CD14-positive monocyte (primary cell): ENCODE results near the gene MTHFSD. TPM values are rescaled to one million over a fixed set of nuclear protein-coding genes. Genes with fewer than 3 reads are reported as not detected.

ENCODE experiments used
- DNase-seq, 3 donors: peaks; one replicate each; pipeline ENCODE4 v3.0.0-alpha.2; 2011 to 2022
- H2AFZ ChIP-seq: 2 replicates; pipeline ENCODE4 v1.6.0; 2012; ENCODE audit warnings: mild to moderate bottlenecking, low read depth, low read length, inconsistent platforms; ENCODE audit not compliant: insufficient read depth, poor library complexity, severe bottlenecking
- H3K27ac ChIP-seq, 2 donors: 1 replicate in 1 of 2; 2 replicates in 1 of 2; pipeline ENCODE4 v1.5.1; 2012 to 2013; ENCODE audit warnings: low read length in 2 of 2, control low read depth in 1 of 2, inconsistent platforms in 1 of 2, low read depth in 1 of 2, mild to moderate bottlenecking in 1 of 2
- H3K27me3 ChIP-seq, 2 donors: one replicate each; pipeline versions ENCODE4 v1.6.0 to v1.6.1; 2011 to 2013; ENCODE audit warnings: low read length in 2 of 2; ENCODE audit not compliant: control insufficient read depth in 2 of 2, insufficient read depth in 2 of 2
- H3K36me3 ChIP-seq, 2 donors: replicated peaks in 1 of 2; 1 replicate in 1 of 2; 2 replicates in 1 of 2; pipeline versions ENCODE4 v1.5.1 to v1.6.1; 2012 to 2013; ENCODE audit warnings: low read length in 2 of 2, control low read depth in 1 of 2, inconsistent platforms in 1 of 2, mild to moderate bottlenecking in 1 of 2; ENCODE audit not compliant: insufficient read depth in 2 of 2, control insufficient read depth in 1 of 2
- H3K4me1 ChIP-seq, 2 donors: 1 replicate in 1 of 2; 2 replicates in 1 of 2; pipeline versions ENCODE4 v1.5.1 to v1.6.1; 2012 to 2013; ENCODE audit warnings: low read length in 2 of 2, control low read depth in 1 of 2, inconsistent platforms in 1 of 2, mild to moderate bottlenecking in 1 of 2, moderate library complexity in 1 of 2; ENCODE audit not compliant: insufficient read depth in 2 of 2, control insufficient read depth in 1 of 2
- H3K4me2 ChIP-seq: replicated peaks from 2 replicates; pipeline ENCODE3; 2012; ENCODE audit warnings: low read length, moderate library complexity, mild to moderate bottlenecking; ENCODE audit not compliant: poor library complexity, severe bottlenecking; ENCODE audit errors: extremely low read depth
- H3K4me3 ChIP-seq, 3 experiments: fragments of 200-600 bp in 1 of 3; sonication (generic) in 1 of 3; replicated peaks in 1 of 3; 1 replicate in 2 of 3; 2 replicates in 1 of 3; pipeline ENCODE4 v1.5.1; 2011 to 2013; ENCODE audit warnings: low read length in 3 of 3, mild to moderate bottlenecking in 3 of 3, control low read depth in 2 of 3, low read depth in 2 of 3, inconsistent platforms in 1 of 3, moderate library complexity in 1 of 3
- H3K79me2 ChIP-seq: 2 replicates; pipeline ENCODE4 v1.6.0; 2012; ENCODE audit warnings: mild to moderate bottlenecking, control low read depth, inconsistent platforms, low read length, moderate library complexity; ENCODE audit not compliant: insufficient read depth
- H3K9ac ChIP-seq: 2 replicates; pipeline ENCODE4 v1.6.0; 2017; ENCODE audit warnings: low read length, mild to moderate bottlenecking; ENCODE audit not compliant: insufficient read depth, poor library complexity, severe bottlenecking
- H3K9me3 ChIP-seq, 2 donors: replicated peaks in 1 of 2; 1 replicate in 1 of 2; 2 replicates in 1 of 2; pipeline versions ENCODE4 v1.5.1 to v1.6.1; 2012 to 2013; ENCODE audit warnings: low read length in 2 of 2, control low read depth in 1 of 2; ENCODE audit not compliant: control insufficient read depth in 1 of 2, insufficient read depth in 1 of 2
- H4K20me1 ChIP-seq: 2 replicates; pipeline ENCODE4 v1.6.0; 2012; ENCODE audit warnings: mild to moderate bottlenecking, low read length, control low read depth, moderate library complexity; ENCODE audit not compliant: insufficient read depth
- H3K27ac Mint-ChIP-seq, 7 donors: one replicate each; pipeline ENCODE4 v1.8.0; 2020; ENCODE audit warnings: mild to moderate bottlenecking in 7 of 7, mixed read lengths in 7 of 7, moderate library complexity in 6 of 7, inconsistent platforms in 2 of 7
- H3K27me3 Mint-ChIP-seq, 3 donors: one replicate each; pipeline ENCODE4 v1.8.0; 2021 to 2022; ENCODE audit warnings: low read depth in 3 of 3, mild to moderate bottlenecking in 3 of 3, mixed read lengths in 3 of 3, moderate library complexity in 3 of 3, inconsistent platforms in 1 of 3
- H3K36me3 Mint-ChIP-seq, 2 donors: one replicate each; pipeline ENCODE4 v1.8.0; 2020; ENCODE audit warnings: mixed read lengths in 2 of 2, inconsistent platforms in 1 of 2, mild to moderate bottlenecking in 1 of 2
- H3K4me1 Mint-ChIP-seq: one replicate; pipeline ENCODE4 v1.8.0; 2020; ENCODE audit warnings: mild to moderate bottlenecking, mixed read lengths
- H3K4me3 Mint-ChIP-seq, 2 donors: one replicate each; pipeline ENCODE4 v1.8.0; 2020; ENCODE audit warnings: mild to moderate bottlenecking in 2 of 2, mixed read lengths in 2 of 2, moderate library complexity in 1 of 2
- H3K9me3 Mint-ChIP-seq, 7 donors: one replicate each; pipeline ENCODE4 v1.8.0; 2020 to 2022; ENCODE audit warnings: mixed read lengths in 7 of 7, mild to moderate bottlenecking in 6 of 7, moderate library complexity in 6 of 7, inconsistent platforms in 2 of 7
- CTCF ChIP-seq: fragments of 200-600 bp; IDR thresholded peaks from one replicate; pipeline ENCODE4 v1.8.0; 2022; ENCODE audit warnings: antibody characterized with exemption, mild to moderate bottlenecking
- WGBS: methylation state at CpG from one replicate; pipeline ENCODE4 v1.1.5; 2013; ENCODE audit warnings: missing lambda C conversion rate; ENCODE audit not compliant: insufficient coverage; 5-methylcytosine and 5-hydroxymethylcytosine counted together
- intact Hi-C, 2 donors: fragments of 100-400 bp; cut with micrococcal nuclease; formaldehyde crosslinking; loops; one replicate each; pipeline versions ENCODE4 v1.15.0 to v1.15.1; 2023
- polyA plus RNA-seq, 3 donors: library from polyadenylated mRNA; depleted of rRNA in 1 of 3; unstranded in 2 of 3; stranded (reverse) in 1 of 3; fragments of 300-500 nt in 2 of 3; fragments of >200 nt in 1 of 3; fragmentation: Illumina TruSeq in 2 of 3; gene quantifications; 1 replicate in 2 of 3; 2 replicates in 1 of 3; pipeline ENCODE4 v1.2.3, GENCODE V29; 2012 to 2021

MTHFSD gene
- polyA plus RNA-seq, 3 donors = 7.2 to 14.1 (median 11.7) TPM

DNA sequence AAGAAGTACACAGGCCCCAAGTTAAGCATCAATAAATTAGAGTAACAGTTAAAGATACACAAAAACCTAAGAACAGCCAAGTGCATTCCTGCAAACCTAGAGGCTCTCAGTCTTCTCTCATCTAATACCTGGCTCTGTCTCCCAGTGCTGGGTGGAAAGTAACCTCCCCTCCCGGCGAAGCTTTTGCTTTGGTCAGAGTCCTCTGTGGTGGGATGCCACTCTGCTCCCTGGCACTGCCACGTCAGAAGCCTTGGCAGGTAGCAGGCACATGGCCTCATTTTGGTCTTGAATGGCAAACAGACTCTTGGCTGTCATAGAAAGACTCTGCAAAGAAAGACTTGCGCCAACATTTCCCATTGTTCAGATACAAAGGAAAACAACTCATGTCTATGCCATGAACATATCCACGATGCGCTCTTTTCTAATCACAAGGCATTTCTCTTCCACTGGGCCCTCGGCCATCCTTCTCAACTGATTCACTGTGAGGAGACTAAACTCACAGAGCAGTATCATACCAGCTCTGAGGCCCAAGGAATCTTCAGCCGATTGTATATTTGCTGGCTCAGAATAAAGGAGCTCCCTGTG, 21.2 kb downstream of the MTHFSD start:
- H3K27ac Mint-ChIP-seq = no peak overlapping the region
- H3K4me3 ChIP-seq = no peak overlapping the region

DNA sequence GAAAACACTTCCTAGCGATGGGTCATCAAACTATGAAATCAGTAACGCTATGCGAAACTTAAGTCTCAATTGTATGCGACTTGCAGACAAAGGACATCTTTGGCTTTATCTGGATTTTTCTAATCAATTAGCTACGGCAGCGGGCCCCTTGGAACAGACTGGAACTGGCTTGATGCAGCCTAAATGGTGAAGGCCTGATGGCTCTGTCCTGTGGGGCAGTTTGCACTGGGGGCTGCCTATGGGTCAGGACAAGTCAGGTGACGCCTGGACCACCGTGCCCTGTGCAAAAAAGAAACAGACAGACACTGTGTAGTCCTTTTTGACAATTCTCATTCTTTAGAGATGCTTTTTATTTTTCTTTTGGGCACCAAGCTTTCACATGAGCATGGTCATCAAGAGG, 22.0 kb downstream of the MTHFSD start:
- Histone ChIP-seq H4K20me1 (no peaks in the 10 kb centered on the region), H3K4me2 (no peak overlapping the region), H3K9me3 (no peaks in the 10 kb centered on the region), H2AFZ (no peak overlapping the region), H3K4me3 (no peak overlapping the region), H3K27me3 (no peaks in the 10 kb centered on the region), H3K4me1 (no peaks in the 10 kb centered on the region), H3K27ac (no peak overlapping the region), H3K79me2 (no peaks in the 10 kb centered on the region), H3K36me3 (peaks cover 26 to 48% of the 10 kb centered on the region in 2 donors), H3K9ac (no peak overlapping the region)
- no peak for TF ChIP-seq CTCF
- no peak for DNase-seq
- Mint-ChIP-seq H3K36me3 (peaks cover 50 to 80% of the 10 kb centered on the region in 2 donors), H3K27me3 (no peaks in the 10 kb centered on the region), H3K4me3 (no peak overlapping the region), H3K9me3 (peaks cover 0 to 2% (median 0%) of the 10 kb centered on the region in 7 donors), H3K27ac (no peak overlapping the region), H3K4me1 (no peaks in the 10 kb centered on the region)
- intact Hi-C loops = no loop called here
- WGBS = over 99% methylated on average over 8 of the region's 8 CpGs

More for the DNA sequence above, 21.2 kb downstream of the MTHFSD start:
- Histone ChIP-seq H3K27ac (no peak overlapping the region), H3K9ac (no peak overlapping the region), H2AFZ (no peak overlapping the region), H3K27me3 (no peaks in the 10 kb centered on the region), H3K4me2 (no peak overlapping the region), H3K79me2 (no peaks in the 10 kb centered on the region), H4K20me1 (no peaks in the 10 kb centered on the region), H3K36me3 (peaks cover 34 to 55% of the 10 kb centered on the region in 2 donors), H3K9me3 (no peaks in the 10 kb centered on the region), H3K4me1 (no peaks in the 10 kb centered on the region)
- Mint-ChIP-seq H3K9me3 (peaks cover 0 to 2% (median 0%) of the 10 kb centered on the region in 7 donors), H3K4me3 (no peak overlapping the region), H3K36me3 (peaks cover 55 to 84% of the 10 kb centered on the region in 2 donors), H3K4me1 (no peaks in the 10 kb centered on the region), H3K27me3 (no peaks in the 10 kb centered on the region)
- TF ChIP-seq CTCF = no peak
- 97% methylated on average over 7 of the region's 8 CpGs for WGBS
- no peak for DNase-seq
- intact Hi-C loops = no loop called here
